Stimulated activated CD4-positive, alpha-beta T cell treated with anti-CD3 and anti-CD28 coated beads, Interleukin-1b, Interleukin-23, amount 100 ng/mL, for 24 hours (primary cell): ENCODE data around the gene DNAJC6.

ENCODE experiments used
- DNase-seq, 4 experiments: peaks; one replicate each; pipeline ENCODE4 v3.0.0-alpha.2; 2020; ENCODE audit warnings: low read depth in 4 of 4, low spot score in 1 of 4

Gene DNAJC6

GRCh38 chr1:65292861-65293593 is 16.3 kb upstream of the DNAJC6 start:
- DNase-seq: no peak

- DNase-seq: no peak
Observed at GRCh38 chr1:65297706-65298105, 11.6 kb upstream of the DNAJC6 start.

GRCh38 chr1:65299328-65299727 is 10.0 kb upstream of the DNAJC6 start:
- no peak for DNase-seq

- no peak for DNase-seq
Observed at GRCh38 chr1:65308781-65309303, 501 bp upstream of the DNAJC6 start.

- no peak for DNase-seq
Observed at GRCh38 chr1:65310078-65310587, 790 bp downstream of the DNAJC6 start.

- no peak for DNase-seq
Observed at GRCh38 chr1:65311760-65312159, 2.4 kb downstream of the DNAJC6 start.

- DNase-seq: no peak
Observed at GRCh38 chr1:65316233-65316632, 6.9 kb downstream of the DNAJC6 start.

- no peak for DNase-seq
Observed at GRCh38 chr1:65317866-65318653, 8.7 kb downstream of the DNAJC6 start.

GRCh38 chr1:65319141-65319540 is 9.8 kb downstream of the DNAJC6 start:
- no peak for DNase-seq

- no peak for DNase-seq
Observed at GRCh38 chr1:65319754-65320153, 10.4 kb downstream of the DNAJC6 start.

- DNase-seq: no peak
Observed at GRCh38 chr1:65321879-65322278, 12.5 kb downstream of the DNAJC6 start.

- DNase-seq: no peak
Observed at GRCh38 chr1:65323246-65323645, 13.9 kb downstream of the DNAJC6 start.

GRCh38 chr1:65330021-65330420 is 20.7 kb downstream of the DNAJC6 start:
- no peak for DNase-seq

GRCh38 chr1:65330822-65331221 is 21.5 kb downstream of the DNAJC6 start:
- DNase-seq: no peak

GRCh38 chr1:65332821-65333220 is 23.5 kb downstream of the DNAJC6 start:
- no peak for DNase-seq

- no peak for DNase-seq
Observed at GRCh38 chr1:65334081-65334480, 24.7 kb downstream of the DNAJC6 start.

GRCh38 chr1:65339866-65340468 is 30.6 kb downstream of the DNAJC6 start:
- no peak for DNase-seq

GRCh38 chr1:65341381-65341780 is 32.0 kb downstream of the DNAJC6 start:
- DNase-seq: no peak

- DNase-seq: no peak
Observed at GRCh38 chr1:65343286-65343685, 33.9 kb downstream of the DNAJC6 start.

GRCh38 chr1:65344171-65344814 is 35.0 kb downstream of the DNAJC6 start:
- DNase-seq: no peak

GRCh38 chr1:65346190-65346589 is 36.8 kb downstream of the DNAJC6 start:
- no peak for DNase-seq
